ENCODE data around the gene ADAMTS17.
"Not testable (repeated sequence)": the region's sequence is repeated elsewhere in the genome, so short reads cannot be mapped to it uniquely, and the experiment has no call there.

ADAMTS17 gene

DNA sequence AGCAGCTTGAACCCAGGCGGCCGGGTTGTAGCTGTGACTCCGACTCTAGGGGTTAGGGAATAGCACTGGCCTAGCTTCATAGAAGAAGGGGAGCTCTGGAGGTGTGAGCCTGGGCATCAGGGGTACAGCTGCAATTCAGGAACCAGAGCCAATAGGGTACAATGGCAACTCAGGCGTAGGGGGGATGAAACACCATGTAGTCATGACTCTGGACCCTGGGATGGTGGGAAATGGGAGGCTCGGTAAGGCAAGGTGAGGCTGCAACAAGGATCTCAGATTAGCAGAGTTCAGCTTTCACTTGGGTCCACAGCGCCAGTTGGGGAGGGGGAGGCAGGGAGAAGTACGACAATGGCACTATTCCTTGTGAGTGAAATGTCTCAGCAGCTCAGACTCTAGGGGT is 398.3 kb downstream of the ADAMTS17 start:
- Mint-ChIP-seq H3K9me3 (peaks cover 21% of the 10 kb centered on the region), H3K4me1 (no peaks in the 10 kb centered on the region), H3K36me3 (no peaks in the 10 kb centered on the region), H3K27ac (no peak overlapping the region), H3K4me3 (no peak overlapping the region)
- DNase-seq (ENCODE audit: low spot score in 2 of 2) = no peak
- ATAC-seq = no peak

DNA sequence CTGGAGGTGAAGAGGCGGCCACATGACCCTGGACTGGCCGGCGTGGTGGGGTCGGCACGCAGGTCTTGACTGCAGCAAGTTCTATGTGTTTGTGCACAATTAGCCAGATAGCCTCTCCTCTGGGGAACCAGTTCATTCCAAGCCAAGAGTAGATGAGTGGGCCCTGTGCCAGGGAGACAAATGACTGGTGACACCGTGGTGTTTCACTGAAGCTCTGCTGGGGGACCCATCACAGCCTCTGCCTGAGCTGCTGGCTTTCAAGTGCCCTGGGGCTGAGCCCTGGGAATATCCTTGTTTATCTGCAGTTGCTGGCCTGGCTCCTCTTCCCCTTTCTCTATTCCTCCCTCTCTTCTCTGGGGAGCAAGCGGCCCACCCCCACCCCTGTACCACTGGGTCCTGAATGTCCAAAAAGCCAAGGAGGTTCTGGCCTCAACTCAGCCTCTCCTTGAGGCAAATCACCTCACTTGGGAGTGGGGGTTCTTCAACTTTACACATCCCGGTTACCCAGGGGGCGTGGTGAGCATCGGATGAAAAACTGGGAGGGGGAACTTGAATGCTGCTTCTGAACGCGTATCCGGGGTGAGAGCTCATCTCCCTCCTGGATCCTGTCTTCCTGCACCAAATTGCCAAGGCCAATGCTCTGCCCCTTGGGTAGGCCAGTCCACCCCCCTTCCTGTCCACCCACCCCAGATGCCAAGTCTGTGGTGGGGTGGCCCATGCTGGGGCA is 408.9 kb downstream of the ADAMTS17 start:
- ATAC-seq (no peak), DNase-seq (ENCODE audit: low spot score in 2 of 2) (no peak)
- Mint-ChIP-seq H3K4me3 (no peak overlapping the region), H3K4me1 (peaks cover 16% of the 10 kb centered on the region), H3K9me3 (no peaks in the 10 kb centered on the region), H3K36me3 (no peaks in the 10 kb centered on the region), H3K27ac (no peak overlapping the region)

DNA sequence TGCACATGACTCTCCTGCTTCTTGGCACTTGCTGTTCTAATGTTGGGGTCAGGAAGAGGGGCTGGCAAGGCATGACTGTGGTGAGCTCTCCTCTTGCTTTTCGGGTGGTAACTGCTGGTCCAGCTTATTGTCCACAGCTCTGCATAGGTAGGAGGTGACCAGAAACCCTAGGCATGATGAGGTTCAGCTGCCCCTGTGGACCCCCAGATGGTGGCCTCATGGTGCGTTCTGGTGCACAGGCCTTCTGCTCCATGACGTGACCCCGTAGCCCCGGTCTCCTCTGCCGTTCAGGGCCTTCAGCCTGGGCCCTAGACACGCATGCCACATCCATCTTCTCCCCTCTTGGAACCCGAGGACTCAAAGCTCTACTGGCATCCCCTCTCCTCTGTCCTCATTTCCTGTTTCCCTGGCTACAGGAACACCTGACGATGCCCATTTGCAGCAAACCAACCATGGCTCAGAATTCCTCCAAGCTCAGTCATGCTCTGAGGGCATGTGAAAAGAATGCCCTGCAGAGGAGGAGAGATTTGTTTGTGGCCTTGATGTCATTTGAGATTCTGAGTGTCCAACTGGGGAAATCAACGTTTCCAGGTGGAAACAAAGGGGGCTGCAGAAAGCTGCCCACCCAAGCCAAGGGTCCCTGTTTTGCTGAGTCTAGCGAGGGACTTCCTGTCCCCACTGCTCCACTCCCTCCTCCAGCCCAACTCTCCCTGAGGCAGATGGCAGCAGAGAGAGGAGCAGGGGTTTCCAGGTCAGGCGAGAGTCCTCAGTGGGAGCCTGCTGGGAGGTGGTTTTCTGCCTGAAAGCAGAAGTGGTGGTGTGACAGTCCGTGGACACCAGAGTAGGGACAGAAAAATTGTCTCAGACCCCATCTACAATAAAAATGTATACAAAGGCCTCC is 409.8 kb downstream of the ADAMTS17 start:
- DNase-seq (ENCODE audit: low spot score in 2 of 2) = no peak
- Mint-ChIP-seq H3K4me3 (no peak overlapping the region), H3K27ac (no peak overlapping the region), H3K36me3 (no peaks in the 10 kb centered on the region), H3K4me1 (peaks cover 16% of the 10 kb centered on the region), H3K9me3 (no peaks in the 10 kb centered on the region)
- ATAC-seq = no peak

DNA sequence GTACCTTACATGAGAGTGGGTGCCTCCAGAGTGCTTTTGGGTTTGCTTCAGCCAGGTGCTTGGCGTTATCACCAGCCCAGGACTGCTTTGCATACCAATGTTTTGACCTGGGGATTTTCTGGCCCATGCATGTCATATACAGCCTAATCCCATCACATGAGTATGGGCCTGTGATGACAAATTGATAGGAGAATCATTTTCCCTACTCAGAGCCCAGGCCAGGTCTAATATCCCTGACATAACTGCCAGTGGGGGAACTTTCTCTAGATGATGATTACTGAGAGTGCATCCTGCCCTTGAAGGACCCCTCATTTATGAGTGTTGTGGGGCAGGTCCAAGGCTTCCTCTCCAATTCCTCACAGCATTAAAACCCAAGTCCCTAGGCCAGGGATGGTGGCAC is 411.1 kb downstream of the ADAMTS17 start:
- Mint-ChIP-seq H3K4me1 (peaks cover 16% of the 10 kb centered on the region), H3K4me3 (no peak overlapping the region), H3K9me3 (no peaks in the 10 kb centered on the region), H3K36me3 (no peaks in the 10 kb centered on the region), H3K27ac (no peak overlapping the region)
- DNase-seq (ENCODE audit: low spot score in 2 of 2) (no peak), ATAC-seq (no peak)

DNA sequence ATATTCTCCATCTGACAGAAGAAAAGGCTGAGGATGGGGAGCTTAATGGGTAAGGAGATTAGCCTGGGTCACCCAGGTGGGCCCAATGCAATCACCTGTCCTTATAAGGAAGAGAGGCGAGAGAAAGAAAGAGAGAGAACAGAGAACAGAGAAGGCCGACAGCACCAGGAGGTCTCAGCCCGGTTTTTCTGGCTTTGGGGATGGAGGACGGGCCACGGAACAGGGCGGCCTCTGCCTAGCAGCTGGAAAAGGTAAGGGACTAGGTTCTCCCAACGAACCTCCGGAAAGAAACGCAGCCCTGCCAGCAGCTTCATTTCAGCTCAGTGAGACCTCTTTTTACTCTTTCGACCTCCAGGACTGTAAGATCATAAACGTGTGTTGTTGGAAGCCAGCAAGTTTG is 412.5 kb downstream of the ADAMTS17 start:
- H3K27ac Mint-ChIP-seq = peak overlapping the region; percentile 23
- peaks cover 16% of the 10 kb centered on the region for H3K4me1 Mint-ChIP-seq
- H3K36me3 Mint-ChIP-seq = no peaks in the 10 kb centered on the region
- ATAC-seq = no peak
- no peak for DNase-seq (ENCODE audit: low spot score in 2 of 2)
- H3K9me3 Mint-ChIP-seq = no peaks in the 10 kb centered on the region
- H3K4me3 Mint-ChIP-seq = peak overlapping the region; percentile 76

DNA sequence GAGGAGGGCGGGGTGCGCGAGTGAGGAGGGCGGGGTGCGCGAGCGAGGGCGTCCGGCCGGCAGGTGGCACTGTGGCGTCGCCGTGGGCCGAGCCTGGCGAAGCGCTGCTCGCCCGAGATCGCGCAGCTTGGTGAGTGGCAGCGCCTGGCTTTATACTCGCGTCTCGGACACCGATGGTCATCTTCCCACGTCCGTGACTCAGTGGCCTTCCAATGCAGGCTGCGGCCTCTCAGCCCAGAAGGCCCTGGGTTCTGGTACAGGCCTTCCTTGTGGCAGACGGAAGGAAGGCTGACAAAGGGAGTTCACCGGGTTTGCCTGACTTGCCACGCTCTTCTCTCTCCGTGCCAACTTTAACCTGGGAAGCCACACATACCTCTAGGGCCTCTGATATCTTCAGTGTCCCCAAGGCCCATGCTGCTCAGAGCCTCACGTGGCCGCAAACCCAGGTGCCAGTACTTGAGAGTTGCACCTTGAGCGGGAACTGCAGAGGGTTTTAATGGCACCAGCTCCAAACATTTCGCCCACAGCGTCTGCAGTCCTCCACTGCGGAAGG is 413.3 kb downstream of the ADAMTS17 start:
- ATAC-seq (peak; percentile 93), DNase-seq (ENCODE audit: low spot score in 2 of 2) (peak; percentile 93 to 94)
- H3K27ac Mint-ChIP-seq = peak overlapping the region; percentile 77
- H3K4me1 Mint-ChIP-seq = peaks cover 16% of the 10 kb centered on the region
- no peaks in the 10 kb centered on the region for H3K9me3 Mint-ChIP-seq
- H3K4me3 Mint-ChIP-seq = peak overlapping the region; percentile 76
- H3K36me3 Mint-ChIP-seq = no peaks in the 10 kb centered on the region

DNA sequence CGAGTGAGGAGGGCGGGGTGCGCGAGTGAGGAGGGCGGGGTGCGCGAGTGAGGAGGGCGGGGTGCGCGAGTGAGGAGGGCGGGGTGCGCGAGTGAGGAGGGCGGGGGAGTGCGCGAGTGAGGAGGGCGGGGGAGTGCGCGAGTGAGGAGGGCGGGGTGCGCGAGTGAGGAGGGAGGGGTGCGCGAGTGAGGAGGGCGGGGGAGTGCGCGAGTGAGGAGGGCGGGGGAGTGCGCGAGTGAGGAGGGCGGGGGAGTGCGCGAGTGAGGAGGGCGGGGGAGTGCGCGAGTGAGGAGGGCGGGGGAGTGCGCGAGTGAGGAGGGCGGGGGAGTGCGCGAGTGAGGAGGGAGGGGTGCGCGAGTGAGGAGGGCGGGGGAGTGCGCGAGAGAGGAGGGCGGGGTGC is 415.2 kb downstream of the ADAMTS17 start:
- not testable (repeated sequence) for H3K27ac Mint-ChIP-seq; H3K9me3 Mint-ChIP-seq; H3K36me3 Mint-ChIP-seq; ATAC-seq; DNase-seq (ENCODE audit: low spot score in 2 of 2)
- H3K4me1 Mint-ChIP-seq = peaks cover 16% of the 10 kb centered on the region
- peak overlapping the region; percentile 60 for H3K4me3 Mint-ChIP-seq

DNA sequence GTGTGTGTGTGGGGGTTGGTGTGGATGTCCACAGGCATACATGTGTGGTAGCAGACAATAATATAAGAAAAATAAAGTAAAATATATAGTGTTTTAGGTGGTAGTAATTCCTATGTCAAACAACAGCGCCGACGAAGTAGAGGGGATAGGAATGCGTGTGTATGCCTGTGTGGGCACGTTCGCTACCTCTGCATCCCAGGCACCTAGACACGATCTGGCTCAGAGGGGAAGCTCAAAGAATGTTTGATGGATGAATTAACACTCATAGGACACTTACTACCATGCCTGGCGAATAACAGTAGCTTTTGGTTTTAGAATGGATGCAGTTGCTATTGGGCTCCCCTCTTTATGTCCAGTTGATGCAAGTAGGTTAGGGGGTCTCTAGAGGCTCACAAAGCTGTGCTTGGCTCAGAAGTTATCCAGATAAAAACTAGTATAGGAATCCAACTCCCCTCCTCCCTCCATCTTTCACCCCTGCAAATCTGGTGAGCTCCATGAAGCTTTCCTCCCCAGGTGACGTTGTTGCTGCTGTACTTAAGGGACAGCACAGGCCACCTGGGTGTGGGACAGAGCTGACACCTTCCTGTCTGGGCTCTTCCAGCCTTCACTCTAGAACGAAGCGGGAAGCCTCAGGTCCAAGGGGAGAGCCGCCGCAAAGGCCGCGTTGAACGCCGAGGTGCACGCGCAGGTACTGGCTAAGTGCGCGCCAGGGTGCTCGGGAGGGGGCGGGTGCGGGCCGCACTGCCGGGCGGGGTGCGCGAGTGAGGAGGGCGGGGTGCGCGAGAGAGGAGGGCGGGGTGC is 415.9 kb downstream of the ADAMTS17 start:
- Mint-ChIP-seq H3K27ac (peak overlapping the region; percentile 37), H3K4me1 (peaks cover 16% of the 10 kb centered on the region)

DNA sequence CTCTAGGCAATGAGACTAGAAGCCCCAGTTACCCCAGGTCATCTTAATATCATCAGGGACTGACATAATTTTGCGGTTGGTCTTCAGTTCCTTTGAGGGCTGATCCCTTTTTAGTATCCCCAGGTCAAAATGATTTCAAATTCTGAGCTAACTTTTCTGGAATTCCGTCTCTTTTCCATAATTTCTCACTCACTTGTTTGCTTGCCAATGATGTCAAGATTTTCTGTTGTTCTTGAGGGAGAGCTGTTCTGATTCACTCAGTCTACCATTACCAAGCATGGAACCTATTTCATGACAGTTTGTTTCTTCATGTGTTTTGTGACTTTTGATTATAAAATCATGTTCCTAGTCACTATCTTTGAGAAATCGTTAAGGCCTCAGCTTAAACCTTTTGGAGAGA is 418.1 kb downstream of the ADAMTS17 start:
- no peak for DNase-seq (ENCODE audit: low spot score in 2 of 2)
- peaks cover 3% of the 10 kb centered on the region for H3K4me1 Mint-ChIP-seq
- ATAC-seq = no peak
- no peak overlapping the region for H3K27ac Mint-ChIP-seq
- H3K36me3 Mint-ChIP-seq = no peaks in the 10 kb centered on the region
- H3K4me3 Mint-ChIP-seq = no peak overlapping the region
- H3K9me3 Mint-ChIP-seq = no peaks in the 10 kb centered on the region

More for the DNA sequence above, 415.9 kb downstream of the ADAMTS17 start:
- Mint-ChIP-seq H3K4me3 (peak overlapping the region; percentile 60), H3K36me3 (no peaks in the 10 kb centered on the region), H3K9me3 (no peaks in the 10 kb centered on the region)
- peak; percentile 20 to 60 for DNase-seq (ENCODE audit: low spot score in 2 of 2)
- peak; percentile 65 for ATAC-seq

Data from stimulated activated effector memory CD8-positive, alpha-beta T cell treated with anti-CD3 and anti-CD28 coated beads, Interleukin-12 subunit alpha, Interleukin-12 subunit beta, amount 100 ng/mL, for 72 hours (primary cell).